Panc1 (cell line): ENCODE data around the gene BCHE. TPM values are rescaled to one million over a fixed set of nuclear protein-coding genes. Genes with fewer than 3 reads are reported as not detected.
"Not testable (repeated sequence)": the region's sequence is repeated elsewhere in the genome, so short reads cannot be mapped to it uniquely, and the experiment has no call there.

Source experiments
- ATAC-seq: fragments of 200-7000 bp; cut with Tn5 transposase; 2 replicates; pipeline ENCODE4 v1.9.1; 2020; ENCODE audit warnings: mild to moderate bottlenecking, moderate library complexity
- BruUV-seq: library from RNA; stranded (reverse); fragments of 400-500 nt; replicated peaks from 2 replicates; lab custom pipeline; 2021; lab: Mats Ljungman, UMichigan
- CTCF ChIA-PET: fragments of 300-600 bp; sonication (Branson Sonifier 250); formaldehyde crosslinking; loops from one replicate; lab custom pipeline; 2022; ENCODE audit warnings: antibody characterized with exemption; lab: Charles Lee
- POLR2A ChIA-PET: fragments of 300-600 bp; sonication (Branson Sonifier 250); formaldehyde crosslinking; loops from one replicate; lab custom pipeline; 2022; ENCODE audit warnings: antibody characterized with exemption; lab: Charles Lee
- DNase-seq: peaks from one replicate; pipeline ENCODE4 v3.0.0-alpha.2; 2010; ENCODE audit warnings: low read depth, low spot score
- H3K27ac ChIP-seq: 2 replicates; pipeline ENCODE4 v1.5.1; 2011; ENCODE audit warnings: mild to moderate bottlenecking, low read length, inconsistent platforms
- H3K27me3 ChIP-seq: fragments of 200-500 bp; sonication (Bioruptor generic); 2 replicates; pipeline ENCODE4 v1.6.0; 2014; ENCODE audit warnings: low read length, inconsistent platforms; ENCODE audit not compliant: control insufficient read depth, insufficient read depth
- H3K36me3 ChIP-seq: fragments of 200-500 bp; sonication (Bioruptor generic); 2 replicates; pipeline ENCODE4 v1.5.1; 2014; ENCODE audit warnings: inconsistent platforms, mild to moderate bottlenecking, low read length, moderate library complexity; ENCODE audit not compliant: control insufficient read depth, insufficient read depth
- H3K4me1 ChIP-seq: 2 replicates; pipeline ENCODE4 v1.5.1; 2011; ENCODE audit warnings: inconsistent platforms, mild to moderate bottlenecking, low read length, moderate library complexity; ENCODE audit not compliant: control insufficient read depth, insufficient read depth
- H3K4me3 ChIP-seq, 2 experiments: 2 replicates each; pipeline ENCODE4 v1.5.1; 2011 to 2012; ENCODE audit warnings: low read depth in 2 of 2, low read length in 2 of 2, mild to moderate bottlenecking in 2 of 2, inconsistent platforms in 1 of 2, moderate library complexity in 1 of 2
- H3K9me3 ChIP-seq: fragments of 200-500 bp; sonication (Bioruptor generic); 2 replicates; pipeline ENCODE4 v1.5.1; 2014; ENCODE audit warnings: low read depth, mild to moderate bottlenecking, inconsistent platforms, low read length, moderate library complexity; ENCODE audit not compliant: control insufficient read depth, insufficient read depth
- POLR2AphosphoS5 ChIP-seq: IDR thresholded peaks from 2 replicates; pipeline ENCODE4 v1.6.1; 2012; ENCODE audit warnings: mild to moderate bottlenecking, low read depth, low read length, moderate library complexity
- SIN3A ChIP-seq: IDR thresholded peaks from 2 replicates; pipeline ENCODE4 v1.6.1; 2012; ENCODE audit warnings: low read depth, mild to moderate bottlenecking, low read length, moderate library complexity, borderline replicate concordance; ENCODE audit not compliant: insufficient read depth
- TCF7L2 ChIP-seq: IDR thresholded peaks from 2 replicates; pipeline ENCODE4 v1.6.1; 2011; ENCODE audit warnings: mild to moderate bottlenecking, low read depth, low read length, inconsistent platforms
- in situ Hi-C: cut with HindIII; loops from 2 replicates; pipeline ENCODE4 v1.10.0; 2016; ENCODE audit warnings: low sequenced_read_pairs, low pct_unique_long_range_greater_than_20kb
- intact Hi-C: fragments of 100-400 bp; cut with micrococcal nuclease; formaldehyde crosslinking; loops from one replicate; pipeline ENCODE4 v1.10.0; 2022; ENCODE audit not compliant: unreplicated experiment
- total RNA-seq: library from RNA; stranded (reverse); gene quantifications from one replicate; pipeline ENCODE4 v1.2.1, GENCODE V29; 2021; ENCODE audit not compliant: unreplicated experiment
- TF ChIP-seq, protein P1 (sequence below): fragments of 450-650 bp; IDR thresholded peaks from 2 replicates; pipeline ENCODE4 v1.5.1; 2017; ENCODE audit warnings: mild to moderate bottlenecking
- TF ChIP-seq, protein P2 (sequence below), 2 experiments: IDR thresholded peaks; 2 replicates each; pipeline ENCODE4 v1.6.1; 2011 to 2012; ENCODE audit warnings: low read depth in 2 of 2, control low read depth in 1 of 2, low read length in 1 of 2, mild to moderate bottlenecking in 1 of 2, moderate library complexity in 1 of 2; ENCODE audit not compliant: insufficient read depth in 1 of 2

The BCHE gene
- total RNA-seq, 1 experiment from 2014 or later = 1.5 TPM

DNA sequence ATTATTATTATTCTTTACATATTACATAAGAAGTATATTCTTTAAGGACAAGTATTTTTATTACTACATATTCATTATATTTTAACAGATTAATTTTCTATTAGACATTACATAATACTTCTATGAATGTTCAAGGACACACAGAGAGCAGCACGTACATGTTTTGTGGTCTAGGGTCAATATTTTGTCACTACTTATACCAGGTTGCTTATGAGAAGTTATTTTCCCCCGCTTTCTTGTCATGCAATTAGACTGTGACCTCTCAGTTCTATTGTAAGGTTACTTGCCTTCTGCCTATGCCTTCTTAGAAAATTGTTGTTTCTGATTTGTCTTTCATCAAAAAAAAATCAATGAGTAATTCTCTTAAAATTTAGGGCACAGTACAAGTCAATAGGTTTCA is 21.5 kb downstream of the BCHE start:
- Histone ChIP-seq H3K4me1 (no peaks in the 10 kb centered on the region), H3K9me3 (no peaks in the 10 kb centered on the region), H3K4me3 (no peak overlapping the region), H3K27me3 (no peaks in the 10 kb centered on the region), H3K27ac (no peak overlapping the region), H3K36me3 (no peaks in the 10 kb centered on the region)
- ChIA-PET POLR2A (no interaction called here), CTCF (no interaction called here)
- ATAC-seq (no peak), DNase-seq (no peak)
- intact Hi-C loops = no loop called here
- no peak for TF ChIP-seq SIN3A
- TF ChIP-seq TCF7L2 = no peak
- TF ChIP-seq, protein P1, sequence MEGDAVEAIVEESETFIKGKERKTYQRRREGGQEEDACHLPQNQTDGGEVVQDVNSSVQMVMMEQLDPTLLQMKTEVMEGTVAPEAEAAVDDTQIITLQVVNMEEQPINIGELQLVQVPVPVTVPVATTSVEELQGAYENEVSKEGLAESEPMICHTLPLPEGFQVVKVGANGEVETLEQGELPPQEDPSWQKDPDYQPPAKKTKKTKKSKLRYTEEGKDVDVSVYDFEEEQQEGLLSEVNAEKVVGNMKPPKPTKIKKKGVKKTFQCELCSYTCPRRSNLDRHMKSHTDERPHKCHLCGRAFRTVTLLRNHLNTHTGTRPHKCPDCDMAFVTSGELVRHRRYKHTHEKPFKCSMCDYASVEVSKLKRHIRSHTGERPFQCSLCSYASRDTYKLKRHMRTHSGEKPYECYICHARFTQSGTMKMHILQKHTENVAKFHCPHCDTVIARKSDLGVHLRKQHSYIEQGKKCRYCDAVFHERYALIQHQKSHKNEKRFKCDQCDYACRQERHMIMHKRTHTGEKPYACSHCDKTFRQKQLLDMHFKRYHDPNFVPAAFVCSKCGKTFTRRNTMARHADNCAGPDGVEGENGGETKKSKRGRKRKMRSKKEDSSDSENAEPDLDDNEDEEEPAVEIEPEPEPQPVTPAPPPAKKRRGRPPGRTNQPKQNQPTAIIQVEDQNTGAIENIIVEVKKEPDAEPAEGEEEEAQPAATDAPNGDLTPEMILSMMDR = no peak
- TF ChIP-seq POLR2AphosphoS5 = no peak
- TF ChIP-seq, protein P2, sequence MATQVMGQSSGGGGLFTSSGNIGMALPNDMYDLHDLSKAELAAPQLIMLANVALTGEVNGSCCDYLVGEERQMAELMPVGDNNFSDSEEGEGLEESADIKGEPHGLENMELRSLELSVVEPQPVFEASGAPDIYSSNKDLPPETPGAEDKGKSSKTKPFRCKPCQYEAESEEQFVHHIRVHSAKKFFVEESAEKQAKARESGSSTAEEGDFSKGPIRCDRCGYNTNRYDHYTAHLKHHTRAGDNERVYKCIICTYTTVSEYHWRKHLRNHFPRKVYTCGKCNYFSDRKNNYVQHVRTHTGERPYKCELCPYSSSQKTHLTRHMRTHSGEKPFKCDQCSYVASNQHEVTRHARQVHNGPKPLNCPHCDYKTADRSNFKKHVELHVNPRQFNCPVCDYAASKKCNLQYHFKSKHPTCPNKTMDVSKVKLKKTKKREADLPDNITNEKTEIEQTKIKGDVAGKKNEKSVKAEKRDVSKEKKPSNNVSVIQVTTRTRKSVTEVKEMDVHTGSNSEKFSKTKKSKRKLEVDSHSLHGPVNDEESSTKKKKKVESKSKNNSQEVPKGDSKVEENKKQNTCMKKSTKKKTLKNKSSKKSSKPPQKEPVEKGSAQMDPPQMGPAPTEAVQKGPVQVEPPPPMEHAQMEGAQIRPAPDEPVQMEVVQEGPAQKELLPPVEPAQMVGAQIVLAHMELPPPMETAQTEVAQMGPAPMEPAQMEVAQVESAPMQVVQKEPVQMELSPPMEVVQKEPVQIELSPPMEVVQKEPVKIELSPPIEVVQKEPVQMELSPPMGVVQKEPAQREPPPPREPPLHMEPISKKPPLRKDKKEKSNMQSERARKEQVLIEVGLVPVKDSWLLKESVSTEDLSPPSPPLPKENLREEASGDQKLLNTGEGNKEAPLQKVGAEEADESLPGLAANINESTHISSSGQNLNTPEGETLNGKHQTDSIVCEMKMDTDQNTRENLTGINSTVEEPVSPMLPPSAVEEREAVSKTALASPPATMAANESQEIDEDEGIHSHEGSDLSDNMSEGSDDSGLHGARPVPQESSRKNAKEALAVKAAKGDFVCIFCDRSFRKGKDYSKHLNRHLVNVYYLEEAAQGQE (IDR thresholded peaks at IDR 0.05; ENCODE audit: insufficient read depth in 1 of 2, low read depth in 2 of 2, low read length in 1 of 2) = no peak
- in situ Hi-C loops = no loop called here
- no TSS peak for BruUV-seq

DNA sequence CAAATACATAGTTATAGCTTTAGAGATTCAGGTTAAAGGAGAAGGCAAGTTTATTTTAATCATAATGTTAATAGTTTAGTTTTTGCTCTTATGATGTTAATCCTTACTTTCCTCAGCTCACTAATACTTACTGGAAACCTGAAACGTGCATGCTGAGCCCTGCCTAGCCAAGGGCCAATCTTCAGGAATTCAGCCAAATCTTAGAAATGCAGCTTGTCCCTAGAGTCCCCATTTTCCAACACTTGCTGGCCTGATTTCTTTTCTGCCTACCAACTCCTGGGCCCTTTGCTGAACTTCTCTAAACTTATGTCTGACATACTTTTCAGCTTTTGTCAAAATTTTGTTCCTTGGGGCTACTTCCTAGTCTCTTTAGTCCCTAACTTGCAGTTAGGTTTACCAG is 22.8 kb downstream of the BCHE start:
- no peak for DNase-seq
- Histone ChIP-seq H3K4me1 (no peaks in the 10 kb centered on the region), H3K9me3 (no peaks in the 10 kb centered on the region), H3K27ac (no peak overlapping the region), H3K4me3 (no peak overlapping the region), H3K27me3 (no peaks in the 10 kb centered on the region), H3K36me3 (no peaks in the 10 kb centered on the region)
- CTCF ChIA-PET = no interaction called here
- BruUV-seq = no TSS peak
- POLR2A ChIA-PET = no interaction called here
- intact Hi-C loops (no loop called here), in situ Hi-C loops (no loop called here)
- ATAC-seq = no peak
- TF ChIP-seq SIN3A = no peak
- TF ChIP-seq TCF7L2 = no peak
- TF ChIP-seq, protein P2 (IDR thresholded peaks at IDR 0.05; ENCODE audit: insufficient read depth in 1 of 2, low read depth in 2 of 2, low read length in 1 of 2) = no peak
- TF ChIP-seq, protein P1 = no peak
- no peak for TF ChIP-seq POLR2AphosphoS5

DNA sequence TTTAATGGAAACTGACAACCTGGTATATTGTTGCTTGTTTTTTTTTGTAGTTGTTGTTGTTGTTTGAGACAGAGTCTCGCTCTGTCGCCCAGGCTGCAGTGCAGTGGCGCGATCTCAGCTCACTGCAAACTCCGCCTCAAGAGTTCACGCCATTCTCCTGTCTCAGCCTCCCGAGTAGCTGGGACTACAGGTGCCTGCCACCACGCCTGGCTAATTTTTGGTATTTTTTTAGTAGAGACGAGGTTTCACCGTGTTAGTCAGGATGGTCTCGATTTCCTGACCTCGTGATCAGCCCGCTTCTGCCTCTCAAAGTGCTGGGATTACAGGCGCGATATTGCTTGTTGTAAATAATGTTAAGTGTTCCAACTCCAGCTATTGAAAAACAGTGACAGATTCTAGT is 29.3 kb downstream of the BCHE start:
- POLR2A ChIA-PET, H3K36me3 ChIP-seq, H3K27me3 ChIP-seq, in situ Hi-C loops, H3K4me3 ChIP-seq, DNase-seq, ATAC-seq, CTCF ChIA-PET, BruUV-seq, intact Hi-C loops, H3K4me1 ChIP-seq, H3K27ac ChIP-seq, H3K9me3 ChIP-seq: not testable (repeated sequence)
